Neural crest cell (in vitro differentiated cells): ENCODE data around the gene FGD5. TPM values are rescaled to one million over a fixed set of nuclear protein-coding genes. Genes with fewer than 3 reads are reported as not detected.

ENCODE experiments used
- DNase-seq: peaks from one replicate; pipeline ENCODE4 v3.0.0; 2021; ENCODE audit warnings: low read depth, mixed read lengths, low spot score
- H3K27ac Mint-ChIP-seq: one replicate; pipeline ENCODE4 v1.8.0; 2021; ENCODE audit warnings: mild to moderate bottlenecking, mixed read lengths; ENCODE audit not compliant: unreplicated experiment
- H3K27me3 Mint-ChIP-seq: 2 replicates; pipeline ENCODE4 v1.8.0; 2021; ENCODE audit warnings: low read depth, mild to moderate bottlenecking, mixed read lengths
- H3K36me3 Mint-ChIP-seq: 2 replicates; pipeline ENCODE4 v1.8.0; 2021; ENCODE audit warnings: low read depth, mild to moderate bottlenecking, mixed read lengths
- H3K4me1 Mint-ChIP-seq: 2 replicates; pipeline ENCODE4 v1.8.0; 2021; ENCODE audit warnings: mixed read lengths
- H3K4me3 Mint-ChIP-seq: one replicate; pipeline ENCODE4 v1.8.0; 2021; ENCODE audit warnings: mild to moderate bottlenecking, mixed read lengths
- H3K9me3 Mint-ChIP-seq: 2 replicates; pipeline ENCODE4 v1.8.0; 2021; ENCODE audit warnings: mixed read lengths
- total RNA-seq: library from RNA; stranded (reverse); gene quantifications from 2 replicates; pipeline ENCODE4 v1.2.1, GENCODE V29; 2021
- TF ChIP-seq, protein P1 (sequence below): fragments of 200-600 bp; sonication (generic); conservative IDR thresholded peaks from 2 replicates; pipeline ENCODE4 v1.5.0; 2021; ENCODE audit warnings: antibody characterized with exemption, mild to moderate bottlenecking

Gene FGD5
- total RNA-seq, 1 donor from 2014 or later = 0.61 TPM

DNA sequence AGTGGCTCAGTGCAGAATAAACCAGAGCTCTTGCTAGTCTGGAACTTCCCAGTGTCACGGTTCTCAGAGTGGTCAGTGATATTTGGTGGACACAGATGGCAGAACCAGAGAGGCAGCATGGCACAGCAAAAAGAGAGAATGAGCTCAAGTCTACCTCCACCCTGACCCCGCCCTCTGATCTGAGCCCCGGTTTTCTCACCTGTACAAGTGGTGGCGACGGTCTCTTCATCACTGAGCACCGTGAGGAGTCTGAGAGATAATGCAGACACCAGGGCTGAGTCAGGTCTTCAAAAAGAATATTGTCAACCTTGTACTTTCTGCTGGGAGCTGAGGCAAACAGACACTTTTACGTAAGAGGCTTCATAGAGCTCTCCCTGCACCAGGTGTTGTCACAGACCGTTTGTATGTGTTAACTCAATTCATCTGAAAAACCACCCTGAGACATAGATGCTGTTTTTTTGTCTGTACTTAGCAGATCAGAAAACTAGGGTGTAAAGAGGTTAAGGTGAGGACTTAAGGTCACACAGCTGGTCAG lies 13.2 kb downstream of the FGD5 start:
- H3K27me3 Mint-ChIP-seq = peaks cover 28% of the 10 kb centered on the region
- no peak overlapping the region for H3K27ac Mint-ChIP-seq
- peaks cover 16% of the 10 kb centered on the region for H3K4me1 Mint-ChIP-seq
- DNase-seq = no peak
- no peak overlapping the region for H3K4me3 Mint-ChIP-seq
- H3K36me3 Mint-ChIP-seq = no peaks in the 10 kb centered on the region
- TF ChIP-seq, protein P1, sequence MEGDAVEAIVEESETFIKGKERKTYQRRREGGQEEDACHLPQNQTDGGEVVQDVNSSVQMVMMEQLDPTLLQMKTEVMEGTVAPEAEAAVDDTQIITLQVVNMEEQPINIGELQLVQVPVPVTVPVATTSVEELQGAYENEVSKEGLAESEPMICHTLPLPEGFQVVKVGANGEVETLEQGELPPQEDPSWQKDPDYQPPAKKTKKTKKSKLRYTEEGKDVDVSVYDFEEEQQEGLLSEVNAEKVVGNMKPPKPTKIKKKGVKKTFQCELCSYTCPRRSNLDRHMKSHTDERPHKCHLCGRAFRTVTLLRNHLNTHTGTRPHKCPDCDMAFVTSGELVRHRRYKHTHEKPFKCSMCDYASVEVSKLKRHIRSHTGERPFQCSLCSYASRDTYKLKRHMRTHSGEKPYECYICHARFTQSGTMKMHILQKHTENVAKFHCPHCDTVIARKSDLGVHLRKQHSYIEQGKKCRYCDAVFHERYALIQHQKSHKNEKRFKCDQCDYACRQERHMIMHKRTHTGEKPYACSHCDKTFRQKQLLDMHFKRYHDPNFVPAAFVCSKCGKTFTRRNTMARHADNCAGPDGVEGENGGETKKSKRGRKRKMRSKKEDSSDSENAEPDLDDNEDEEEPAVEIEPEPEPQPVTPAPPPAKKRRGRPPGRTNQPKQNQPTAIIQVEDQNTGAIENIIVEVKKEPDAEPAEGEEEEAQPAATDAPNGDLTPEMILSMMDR = no peak
- H3K9me3 Mint-ChIP-seq = no peaks in the 10 kb centered on the region

DNA sequence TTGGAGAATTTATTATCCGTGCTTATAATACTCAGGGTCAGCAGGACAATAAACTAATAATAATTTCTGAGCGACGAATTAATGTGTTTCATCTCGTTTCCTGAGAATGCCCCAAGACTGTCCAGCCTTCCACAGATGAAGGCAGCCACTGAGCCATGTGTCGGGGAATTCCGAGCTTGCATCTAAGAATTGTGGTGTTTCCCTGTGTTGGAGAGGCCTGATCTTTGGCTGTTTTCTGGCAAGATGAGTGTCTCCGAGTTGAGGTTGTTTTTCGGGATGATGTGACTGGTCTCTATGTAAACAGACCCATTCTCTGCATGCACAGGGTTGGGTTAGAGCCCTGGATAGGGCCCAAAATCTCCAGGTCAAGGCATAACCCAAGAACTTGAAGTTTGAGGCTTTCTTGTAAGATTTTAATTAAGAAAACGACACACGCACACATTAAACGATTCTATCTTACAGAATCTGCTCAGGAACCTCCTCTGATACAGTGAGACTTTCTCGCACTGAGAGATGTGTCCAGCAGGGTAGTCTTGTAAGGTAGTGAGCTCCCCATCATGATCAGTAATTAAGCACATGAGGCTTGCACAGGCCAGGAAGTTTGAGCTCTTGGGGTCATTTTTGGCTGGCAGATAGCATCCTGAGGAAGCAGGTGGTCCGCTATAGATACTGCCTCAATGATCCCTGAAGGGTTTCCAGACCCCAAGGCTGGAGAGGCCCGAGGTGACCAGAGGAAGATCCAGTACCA lies 14.4 kb downstream of the FGD5 start:
- peaks cover 21% of the 10 kb centered on the region for H3K4me1 Mint-ChIP-seq
- peaks cover 22% of the 10 kb centered on the region for H3K27me3 Mint-ChIP-seq
- no peak for DNase-seq

DNA sequence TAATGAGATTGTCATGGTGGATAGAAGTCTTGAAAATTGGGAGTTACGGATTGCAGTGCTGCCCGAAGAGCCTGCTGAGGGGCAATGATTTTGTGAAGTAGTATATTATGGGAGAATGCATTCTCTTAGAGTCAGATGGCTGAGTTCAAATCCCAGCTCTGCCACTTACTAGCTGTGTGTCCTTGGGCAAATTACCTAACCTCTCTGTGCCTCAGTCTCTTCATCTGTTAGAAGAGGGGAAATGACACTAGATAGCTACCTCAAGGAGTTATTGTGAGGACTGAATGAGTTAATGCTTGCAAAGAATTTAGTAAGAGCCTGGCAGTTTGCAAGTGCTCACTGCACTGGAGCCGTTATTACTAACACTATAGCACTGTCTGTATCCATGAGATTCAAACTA lies 15.4 kb downstream of the FGD5 start:
- DNase-seq = no peak
- H3K4me1 Mint-ChIP-seq = peaks cover 30% of the 10 kb centered on the region
- H3K27ac Mint-ChIP-seq = no peak overlapping the region
- H3K36me3 Mint-ChIP-seq = no peaks in the 10 kb centered on the region
- H3K4me3 Mint-ChIP-seq = no peak overlapping the region
- H3K27me3 Mint-ChIP-seq = peaks cover 20% of the 10 kb centered on the region
- TF ChIP-seq, protein P1 = no peak
- H3K9me3 Mint-ChIP-seq = no peaks in the 10 kb centered on the region

More for the DNA sequence above, 14.4 kb downstream of the FGD5 start:
- Mint-ChIP-seq H3K27ac (no peak overlapping the region), H3K9me3 (no peaks in the 10 kb centered on the region), H3K36me3 (no peaks in the 10 kb centered on the region), H3K4me3 (no peak overlapping the region)
- TF ChIP-seq, protein P1 = no peak

DNA sequence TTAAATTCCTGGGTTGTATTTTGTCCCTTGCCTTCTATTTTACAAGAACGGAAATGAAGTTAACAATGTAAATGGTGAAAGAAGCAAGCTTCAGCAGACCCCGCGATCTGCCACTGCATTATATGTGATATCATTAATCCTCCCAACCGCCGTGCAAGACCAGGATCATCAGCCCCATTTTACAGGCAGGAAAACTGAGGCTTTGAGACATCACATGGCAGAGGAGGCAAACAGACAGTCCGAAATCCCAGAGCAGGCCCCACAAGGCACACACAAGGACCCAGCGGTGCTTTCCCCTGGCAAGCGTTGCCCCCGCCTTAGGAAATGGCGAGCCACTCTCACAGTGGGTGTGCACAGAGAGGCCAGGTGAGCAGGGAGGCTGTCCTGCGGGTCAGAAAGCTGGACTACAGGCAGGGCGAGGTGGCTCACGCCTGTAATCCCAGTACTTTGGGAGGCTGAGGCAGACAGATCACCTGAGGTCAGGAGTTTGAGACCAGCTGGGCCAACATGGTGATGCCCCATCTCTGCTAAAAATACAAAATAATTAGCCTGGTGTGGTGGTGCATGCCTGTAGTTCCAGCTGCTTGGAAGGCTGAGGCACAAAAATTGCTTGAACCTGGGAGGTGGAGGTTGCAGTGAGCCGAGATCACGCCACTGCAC lies 16.2 kb downstream of the FGD5 start:
- H3K27ac Mint-ChIP-seq = peak overlapping the region; percentile 66
- DNase-seq = no peak
- no peak overlapping the region for H3K4me3 Mint-ChIP-seq
- H3K9me3 Mint-ChIP-seq = no peaks in the 10 kb centered on the region
- no peaks in the 10 kb centered on the region for H3K36me3 Mint-ChIP-seq
- H3K4me1 Mint-ChIP-seq = peaks cover 34% of the 10 kb centered on the region
- H3K27me3 Mint-ChIP-seq = peaks cover 17% of the 10 kb centered on the region
- TF ChIP-seq, protein P1 = no peak

DNA sequence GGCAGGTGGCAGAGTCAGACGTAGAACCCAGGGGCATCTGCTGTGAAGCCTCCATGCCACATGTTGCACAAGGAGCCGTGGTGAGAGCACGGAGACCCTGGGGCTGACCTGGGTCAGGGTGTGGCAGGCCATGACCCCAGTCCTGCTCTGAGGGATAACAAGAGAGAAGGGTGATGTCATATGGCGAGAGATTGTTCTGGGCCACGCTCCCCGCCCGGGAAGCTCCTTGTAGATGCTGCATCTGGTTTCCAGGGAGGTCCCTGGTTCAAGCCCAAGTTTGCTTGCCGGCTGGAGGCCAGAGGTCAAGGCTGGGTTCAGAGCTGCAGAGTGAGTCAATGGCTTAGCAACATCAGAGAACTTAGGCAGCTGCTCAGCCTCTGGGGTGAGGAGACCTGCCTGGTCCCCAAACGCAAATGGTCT lies 17.3 kb downstream of the FGD5 start:
- peaks cover 11% of the 10 kb centered on the region for H3K27me3 Mint-ChIP-seq
- H3K36me3 Mint-ChIP-seq = no peaks in the 10 kb centered on the region
- no peak overlapping the region for H3K4me3 Mint-ChIP-seq
- no peaks in the 10 kb centered on the region for H3K9me3 Mint-ChIP-seq
- no peak for DNase-seq
- H3K4me1 Mint-ChIP-seq = peaks cover 34% of the 10 kb centered on the region
- TF ChIP-seq, protein P1 = no peak
- H3K27ac Mint-ChIP-seq = no peak overlapping the region
